ENCODE measurements around the gene SH3GL1.

SH3GL1 gene

DNA sequence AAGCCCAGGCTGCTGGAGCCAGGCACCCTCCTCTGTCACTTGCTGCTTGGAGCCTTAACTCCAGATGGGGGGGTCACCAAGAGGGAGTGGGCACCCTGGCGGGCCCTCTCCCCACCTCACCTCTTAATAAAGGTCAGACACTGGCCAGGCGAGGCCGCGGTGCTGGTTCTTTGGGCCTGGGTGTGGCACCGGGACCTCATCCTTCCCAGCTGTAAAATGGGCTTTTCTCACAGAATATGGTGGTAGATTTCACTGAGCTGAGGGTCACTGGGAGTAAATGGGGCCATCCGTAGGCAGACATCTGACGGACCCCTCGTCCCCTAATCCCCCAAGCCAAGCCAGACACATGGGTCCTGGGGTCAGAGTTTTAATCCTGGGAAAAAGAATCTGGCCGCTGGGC lies 76.7 kb downstream of the SH3GL1 start:
- no peak overlapping the region for H3K4me3 ChIP-seq (ENCODE audit: low read length)
- TF ChIP-seq CTCF (IDR thresholded peaks at IDR 0.05; ENCODE audit: insufficient read depth, low read depth, low read length, missing control alignments), result no peak
- DNase-seq (ENCODE audit: low read depth), result no peak

DNA sequence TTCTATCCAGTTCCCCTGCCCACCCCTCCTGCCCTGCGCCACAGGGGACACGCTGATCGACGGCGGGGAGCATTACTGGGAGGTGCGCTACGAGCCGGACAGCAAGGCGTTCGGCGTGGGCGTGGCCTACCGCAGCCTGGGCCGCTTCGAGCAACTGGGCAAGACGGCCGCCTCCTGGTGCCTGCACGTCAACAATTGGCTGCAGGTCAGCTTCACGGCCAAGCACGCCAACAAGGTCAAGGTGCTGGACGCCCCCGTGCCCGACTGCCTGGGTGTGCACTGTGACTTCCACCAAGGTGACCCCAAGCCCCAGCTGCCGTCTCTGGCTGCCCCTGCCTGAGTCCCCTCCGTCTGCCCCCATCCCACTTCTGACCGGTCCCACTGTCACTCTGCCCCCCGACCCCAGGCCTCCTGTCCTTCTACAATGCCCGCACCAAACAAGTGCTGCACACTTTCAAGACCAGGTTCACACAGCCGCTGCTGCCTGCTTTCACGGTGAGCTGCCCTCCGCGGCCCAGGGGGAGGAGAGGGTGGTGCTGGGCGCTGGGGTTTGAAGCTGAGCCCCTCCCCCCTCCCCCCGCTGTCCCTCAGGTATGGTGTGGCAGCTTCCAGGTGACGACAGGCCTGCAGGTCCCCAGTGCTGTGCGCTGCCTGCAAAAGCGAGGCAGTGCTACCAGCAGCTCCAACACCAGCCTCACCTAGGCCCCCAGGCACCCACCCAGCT lies 77.2 kb downstream of the SH3GL1 start:
- H3K4me3 ChIP-seq (ENCODE audit: low read length), result no peak overlapping the region
- DNase-seq (ENCODE audit: low read depth), result no peak
- TF ChIP-seq CTCF (IDR thresholded peaks at IDR 0.05; ENCODE audit: insufficient read depth, low read depth, low read length, missing control alignments), result no peak

DNA sequence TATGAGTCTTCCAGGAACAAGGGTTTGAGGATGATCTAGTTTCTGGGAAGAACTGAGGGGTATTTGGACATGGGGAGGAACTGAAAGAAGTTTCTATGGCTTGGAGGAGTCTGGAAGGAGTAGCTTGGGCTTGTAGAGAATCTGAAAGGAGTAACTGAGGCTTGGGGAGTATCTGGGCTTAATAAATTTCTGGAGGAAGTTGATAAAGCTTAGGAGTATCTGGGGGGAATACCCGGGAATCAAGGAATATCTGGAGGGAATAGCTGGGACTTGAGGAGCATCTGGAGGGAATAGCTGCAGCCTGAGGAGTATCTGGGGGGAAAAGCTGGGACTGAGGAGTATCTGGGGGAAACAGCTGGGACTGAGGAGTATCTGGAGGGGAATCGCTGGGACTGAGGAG lies 79.9 kb downstream of the SH3GL1 start:
- H3K4me3 ChIP-seq (ENCODE audit: low read length), result no peak overlapping the region
- no peak for TF ChIP-seq CTCF (IDR thresholded peaks at IDR 0.05; ENCODE audit: insufficient read depth, low read depth, low read length, missing control alignments)
- DNase-seq (ENCODE audit: low read depth), result no peak

DNA sequence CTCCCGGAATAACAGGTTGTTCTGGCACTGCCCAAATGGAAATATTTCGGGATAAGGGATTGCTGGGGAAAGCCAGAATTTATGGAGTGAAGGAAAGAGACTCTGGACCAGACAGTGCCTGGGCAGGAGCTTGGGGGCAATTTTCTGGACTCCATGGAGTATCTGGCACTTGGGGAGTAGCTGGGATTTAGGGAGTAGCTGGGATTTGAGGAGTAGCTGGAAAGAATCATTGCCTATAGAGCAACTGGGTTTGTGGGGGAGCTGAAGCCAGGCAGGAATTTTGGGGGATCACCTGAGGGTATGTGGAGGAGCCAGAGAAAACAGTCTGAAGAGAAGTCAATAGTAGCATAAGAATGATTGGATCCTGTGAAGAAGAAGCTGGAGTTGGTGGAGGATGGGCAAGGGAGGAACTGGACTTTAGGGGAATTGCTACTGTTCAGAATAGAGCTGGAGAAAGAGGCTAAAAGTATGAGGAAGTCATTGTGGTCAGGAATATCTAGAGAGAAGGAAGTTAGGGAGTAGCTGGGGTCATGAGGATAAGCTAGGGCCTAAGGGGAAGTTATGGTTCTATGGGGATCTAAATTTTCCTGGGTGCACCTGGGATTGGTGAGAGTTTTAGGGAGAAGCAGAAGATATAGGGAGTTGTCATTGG lies 81.2 kb downstream of the SH3GL1 start:
- no peak for DNase-seq (ENCODE audit: low read depth)
- H3K4me3 ChIP-seq (ENCODE audit: low read length), result no peak overlapping the region
- no peak for TF ChIP-seq CTCF (IDR thresholded peaks at IDR 0.05; ENCODE audit: insufficient read depth, low read depth, low read length, missing control alignments)

DNA sequence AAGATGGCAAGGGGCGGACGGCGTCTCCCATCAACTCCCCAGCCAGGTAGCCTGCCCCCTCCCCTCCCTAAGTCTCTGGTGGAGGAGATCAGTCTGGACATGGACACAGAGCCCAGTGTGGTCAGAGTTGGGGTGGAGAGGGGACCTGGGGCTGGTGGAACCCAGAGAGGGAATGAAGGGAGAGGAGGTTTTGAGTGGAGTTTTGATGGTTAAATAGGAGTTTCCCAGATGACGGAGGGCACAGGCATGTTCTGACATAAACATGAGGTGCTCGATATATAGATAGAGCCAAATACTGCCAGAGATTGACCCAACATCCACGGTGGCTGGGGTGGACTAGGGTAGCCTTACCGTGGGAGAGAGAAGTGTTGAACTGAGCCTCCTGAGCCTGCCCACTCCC lies 81.9 kb downstream of the SH3GL1 start:
- TF ChIP-seq CTCF (IDR thresholded peaks at IDR 0.05; ENCODE audit: insufficient read depth, low read depth, low read length, missing control alignments), result no peak
- no peak for DNase-seq (ENCODE audit: low read depth)
- H3K4me3 ChIP-seq (ENCODE audit: low read length), result no peak overlapping the region

- DNase-seq (ENCODE audit: low read depth), result peak; percentile 31
- no peak for TF ChIP-seq CTCF (IDR thresholded peaks at IDR 0.05; ENCODE audit: insufficient read depth, low read depth, low read length, missing control alignments)
- no peak overlapping the region for H3K4me3 ChIP-seq (ENCODE audit: low read length)
Measured at GRCh38 chr19:4316956-4317355, 83.4 kb downstream of the SH3GL1 start.
